HUES48 (cell line): ENCODE measurements around the gene PLCB2.

Source experiments
- H3K27ac ChIP-seq: one replicate; pipeline ENCODE4 v1.7.0; 2013; ENCODE audit warnings: low read depth, low read length, inconsistent platforms
- H3K27me3 ChIP-seq: 2 replicates; pipeline ENCODE4 v1.6.1; 2013; ENCODE audit warnings: mild to moderate bottlenecking, low read length; ENCODE audit not compliant: control insufficient read depth, insufficient read depth
- H3K36me3 ChIP-seq: 2 replicates; pipeline ENCODE4 v1.6.1; 2013; ENCODE audit warnings: low read length; ENCODE audit not compliant: control insufficient read depth, insufficient read depth
- H3K4me1 ChIP-seq: 2 replicates; pipeline ENCODE4 v1.6.1; 2013; ENCODE audit warnings: mild to moderate bottlenecking, low read length; ENCODE audit not compliant: control insufficient read depth, insufficient read depth
- H3K4me3 ChIP-seq: 2 replicates; pipeline ENCODE4 v1.5.1; 2013; ENCODE audit warnings: mild to moderate bottlenecking, low read depth, low read length
- H3K9ac ChIP-seq: 2 replicates; pipeline ENCODE4 v1.6.1; 2013; ENCODE audit warnings: mild to moderate bottlenecking, low read depth, low read length, moderate library complexity
- H3K9me3 ChIP-seq: 2 replicates; pipeline ENCODE4 v1.6.1; 2013; ENCODE audit warnings: low read length; ENCODE audit not compliant: control insufficient read depth, insufficient read depth

Gene PLCB2

DNA sequence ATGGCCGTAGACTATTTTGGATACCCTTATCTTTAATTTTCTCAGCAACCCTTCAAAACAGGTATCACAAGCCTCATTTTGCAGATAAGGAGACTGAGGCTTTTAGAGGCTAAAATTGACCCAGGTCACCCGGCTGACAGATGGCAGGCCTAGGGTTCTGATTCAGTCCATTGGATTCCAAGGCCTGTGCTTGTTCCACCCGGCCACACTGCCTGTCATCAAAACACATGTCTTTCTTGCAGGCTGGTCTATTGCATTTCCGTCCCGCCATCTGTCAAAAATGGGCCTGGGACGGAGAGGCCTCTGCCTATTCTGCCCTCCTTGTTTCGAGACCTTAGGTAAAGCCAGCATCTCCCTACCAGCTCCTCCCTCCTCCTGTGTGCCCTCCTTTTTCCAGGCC is 23.9 kb upstream of the PLCB2 start:
- no peak overlapping the region for H3K27ac ChIP-seq
- peaks cover 38% of the 10 kb centered on the region for H3K4me1 ChIP-seq
- no peaks in the 10 kb centered on the region for H3K36me3 ChIP-seq
- no peaks in the 10 kb centered on the region for H3K9me3 ChIP-seq
- H3K9ac ChIP-seq, result no peak overlapping the region
- H3K27me3 ChIP-seq, result no peaks in the 10 kb centered on the region
- no peak overlapping the region for H3K4me3 ChIP-seq

DNA sequence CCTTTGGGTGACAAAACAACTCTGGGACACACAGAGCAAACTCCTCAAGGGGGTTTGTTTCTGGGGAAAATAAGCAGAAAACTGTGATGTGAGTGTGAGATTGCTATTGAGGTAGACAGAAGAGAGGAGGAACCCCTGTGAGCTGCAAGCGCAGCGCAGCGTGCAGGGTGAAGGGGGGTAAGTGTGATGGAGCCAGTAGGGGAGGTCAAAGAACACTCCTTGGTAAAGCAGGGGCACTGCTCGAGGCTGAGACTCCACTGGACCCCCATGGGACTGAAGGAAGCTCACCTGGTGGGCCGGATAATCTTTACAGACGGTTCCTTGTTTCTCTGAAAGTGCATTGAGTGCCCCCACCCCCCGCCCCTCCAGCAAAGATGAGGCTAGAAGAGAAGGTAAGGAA is 23.3 kb upstream of the PLCB2 start:
- Histone ChIP-seq H3K36me3 (no peaks in the 10 kb centered on the region), H3K9ac (no peak overlapping the region), H3K4me1 (peaks cover 44% of the 10 kb centered on the region), H3K9me3 (no peaks in the 10 kb centered on the region), H3K4me3 (no peak overlapping the region), H3K27me3 (no peaks in the 10 kb centered on the region), H3K27ac (no peak overlapping the region)

DNA sequence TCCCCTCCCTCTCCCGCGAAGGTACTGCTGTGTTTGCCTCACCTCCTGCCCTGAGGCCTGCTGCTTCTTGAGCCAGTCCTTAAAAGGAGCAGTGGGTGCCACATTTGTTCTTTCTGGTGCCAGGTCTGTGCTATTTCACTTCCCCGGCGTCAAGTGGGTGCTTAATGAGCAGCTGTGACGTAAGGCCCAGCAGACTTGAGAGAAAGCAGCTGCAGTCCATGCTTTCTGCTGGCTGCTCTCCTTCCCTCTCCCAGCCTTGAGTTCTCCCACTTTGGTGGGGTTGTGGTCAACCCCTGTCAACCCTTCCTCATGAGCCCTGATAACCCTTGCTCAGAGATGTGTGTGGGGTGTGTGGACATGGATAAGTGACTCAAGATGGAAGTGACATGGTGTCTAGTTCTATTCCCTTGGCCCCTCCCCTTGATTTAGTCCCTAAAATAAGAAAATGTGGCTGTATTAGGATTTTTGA is 22.7 kb upstream of the PLCB2 start:
- Histone ChIP-seq H3K27me3 (peaks cover 5% of the 10 kb centered on the region), H3K9me3 (no peaks in the 10 kb centered on the region), H3K4me1 (peaks cover 50% of the 10 kb centered on the region), H3K4me3 (no peak overlapping the region), H3K36me3 (no peaks in the 10 kb centered on the region), H3K27ac (no peak overlapping the region), H3K9ac (no peak overlapping the region)

DNA sequence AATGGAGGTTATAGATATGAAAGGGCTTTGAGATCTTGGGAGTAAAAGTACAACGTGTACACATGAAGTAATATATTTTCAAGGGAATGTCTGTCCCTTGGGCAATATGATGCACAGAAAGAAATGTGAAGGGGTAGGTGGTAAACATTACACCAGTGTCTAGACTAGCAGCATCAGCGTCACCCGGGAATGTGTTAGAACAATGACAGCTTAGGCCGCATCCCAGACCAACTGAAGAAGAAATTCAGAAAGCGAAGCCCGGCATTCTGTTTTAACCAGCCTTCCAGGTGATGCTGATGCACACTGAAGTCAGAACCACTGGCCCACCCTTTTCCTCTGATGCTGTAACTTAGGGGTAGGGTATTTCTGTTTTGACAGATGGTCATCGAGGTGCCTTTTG is 22.1 kb upstream of the PLCB2 start:
- H3K4me3 ChIP-seq, result no peak overlapping the region
- H3K9ac ChIP-seq, result no peak overlapping the region
- H3K9me3 ChIP-seq, result no peaks in the 10 kb centered on the region
- no peak overlapping the region for H3K27ac ChIP-seq
- no peaks in the 10 kb centered on the region for H3K36me3 ChIP-seq
- peaks cover 55% of the 10 kb centered on the region for H3K4me1 ChIP-seq
- peaks cover 11% of the 10 kb centered on the region for H3K27me3 ChIP-seq

DNA sequence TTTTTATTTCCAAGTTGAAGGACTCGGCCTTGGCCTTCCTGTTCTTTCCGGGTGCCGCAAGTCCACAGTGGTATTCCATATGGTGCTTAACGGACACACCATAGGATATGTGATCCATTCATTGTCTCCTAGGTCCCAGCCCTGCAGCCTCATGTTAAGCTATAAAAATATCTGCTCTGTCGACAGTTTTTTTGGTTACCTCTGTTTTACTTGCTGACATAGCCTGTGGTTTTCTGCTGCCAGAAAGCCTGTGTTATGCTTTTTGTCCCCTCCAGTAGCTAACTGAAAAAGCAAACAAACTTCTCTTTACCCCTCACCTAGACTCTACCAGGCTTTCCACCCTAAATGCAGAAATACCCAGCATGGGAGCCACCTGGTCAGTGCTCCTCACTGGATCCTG is 21.0 kb upstream of the PLCB2 start:
- H3K9me3 ChIP-seq, result no peaks in the 10 kb centered on the region
- no peak overlapping the region for H3K9ac ChIP-seq
- H3K4me1 ChIP-seq, result peaks cover 49% of the 10 kb centered on the region
- H3K4me3 ChIP-seq, result peak overlapping the region; percentile 39; the same call in 1 of the 2 replicates
- H3K27me3 ChIP-seq, result peaks cover 13% of the 10 kb centered on the region
- no peaks in the 10 kb centered on the region for H3K36me3 ChIP-seq
- H3K27ac ChIP-seq, result peak overlapping the region; percentile 6

DNA sequence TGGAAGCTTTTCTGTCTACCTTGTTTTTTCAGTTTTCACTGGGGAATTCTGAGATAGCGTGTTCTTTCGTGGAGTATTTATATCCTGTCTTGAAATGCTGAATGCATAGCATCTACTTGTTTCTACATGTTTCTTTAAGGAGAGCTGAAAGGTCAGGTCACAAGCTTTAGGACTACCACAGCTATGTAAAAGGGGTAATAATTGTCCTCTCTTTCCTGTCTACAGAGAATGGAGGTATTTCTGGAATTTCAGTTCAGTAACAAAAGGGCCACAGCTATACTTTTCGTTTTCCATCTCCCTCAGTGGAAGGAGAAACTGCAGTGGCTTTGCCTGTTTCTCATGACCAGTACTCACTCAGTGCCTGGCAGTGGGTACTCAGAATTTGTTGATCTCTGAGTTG is 20.4 kb upstream of the PLCB2 start:
- Histone ChIP-seq H3K4me1 (peaks cover 46% of the 10 kb centered on the region), H3K27me3 (peaks cover 13% of the 10 kb centered on the region), H3K9me3 (no peaks in the 10 kb centered on the region), H3K9ac (no peak overlapping the region), H3K4me3 (peak overlapping the region; percentile 39; the same call in 1 of the 2 replicates), H3K36me3 (no peaks in the 10 kb centered on the region), H3K27ac (peak overlapping the region; percentile 81)

DNA sequence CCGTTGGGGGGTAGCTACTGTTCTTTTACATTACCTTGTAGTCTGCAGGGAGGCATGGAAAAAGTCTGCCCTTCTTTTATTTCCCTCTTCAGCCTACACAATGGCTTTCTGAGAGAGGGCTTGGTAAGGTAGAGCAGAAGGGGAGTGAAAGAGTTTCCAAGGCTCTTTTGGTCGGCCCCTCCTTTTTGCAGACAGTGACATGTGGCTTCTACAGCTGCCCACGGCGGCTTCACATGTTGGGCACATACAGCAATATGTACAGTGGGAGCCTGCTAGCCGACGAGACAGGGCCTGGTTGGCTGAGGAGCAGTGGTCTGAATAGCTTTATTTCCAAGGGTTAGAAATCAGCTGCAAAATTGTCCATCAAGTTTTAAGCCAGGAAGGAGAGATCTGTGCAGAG is 19.7 kb upstream of the PLCB2 start:
- Histone ChIP-seq H3K9me3 (no peaks in the 10 kb centered on the region), H3K36me3 (no peaks in the 10 kb centered on the region), H3K4me3 (peak overlapping the region; percentile 39), H3K27ac (peak overlapping the region; percentile 81), H3K4me1 (peaks cover 52% of the 10 kb centered on the region), H3K9ac (0 out of 2 replicates have a peak overlapping the region, but pooled peaks have one; percentile 24), H3K27me3 (peaks cover 16% of the 10 kb centered on the region)

DNA sequence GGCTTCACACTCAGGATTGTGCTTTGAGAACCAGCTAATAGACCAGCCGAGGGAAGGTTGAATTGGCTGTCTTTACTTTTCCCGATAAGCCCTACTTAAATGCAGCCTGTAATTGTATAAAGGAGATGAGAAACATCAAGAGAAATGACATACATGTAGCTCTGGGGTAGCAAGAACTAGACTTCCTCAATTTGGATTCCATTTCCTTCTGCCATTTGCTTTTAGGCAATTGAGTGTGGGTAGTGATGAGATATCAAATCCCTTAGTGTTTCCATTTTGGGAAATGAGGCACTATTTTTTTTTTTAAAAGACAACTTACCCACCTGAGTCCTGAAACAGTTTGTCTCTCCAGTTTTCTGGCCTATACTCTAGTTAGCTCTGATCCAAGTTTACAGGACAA is 18.0 kb upstream of the PLCB2 start:
- Histone ChIP-seq H3K9me3 (no peaks in the 10 kb centered on the region), H3K27ac (no peak overlapping the region), H3K4me1 (peaks cover 58% of the 10 kb centered on the region), H3K9ac (no peak overlapping the region), H3K4me3 (no peak overlapping the region), H3K27me3 (peaks cover 29% of the 10 kb centered on the region), H3K36me3 (no peaks in the 10 kb centered on the region)

DNA sequence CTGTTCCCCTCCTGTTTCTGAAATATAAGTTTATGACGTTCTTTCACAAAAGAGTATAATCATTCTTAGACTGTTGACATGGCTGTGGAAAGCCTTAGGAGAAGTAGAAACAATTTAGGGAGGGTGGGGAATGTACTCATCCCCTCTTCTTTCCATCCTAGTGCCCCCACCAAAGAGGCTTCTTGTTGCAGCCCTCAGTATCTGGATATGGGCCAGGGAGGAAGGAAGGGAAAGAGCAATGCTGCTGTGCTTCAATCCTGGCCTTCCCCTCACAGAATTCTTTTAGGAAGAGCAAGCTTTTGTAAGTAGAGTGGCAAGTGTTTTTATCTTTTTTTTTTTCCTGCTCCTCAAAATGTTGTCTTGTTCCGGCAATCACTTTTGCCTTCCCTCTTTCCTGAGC is 17.5 kb upstream of the PLCB2 start:
- peaks cover 60% of the 10 kb centered on the region for H3K4me1 ChIP-seq
- H3K27me3 ChIP-seq, result peaks cover 29% of the 10 kb centered on the region
- H3K9ac ChIP-seq, result no peak overlapping the region
- peak overlapping the region; percentile 74 for H3K4me3 ChIP-seq
- no peaks in the 10 kb centered on the region for H3K9me3 ChIP-seq
- H3K36me3 ChIP-seq, result no peaks in the 10 kb centered on the region
- no peak overlapping the region for H3K27ac ChIP-seq

DNA sequence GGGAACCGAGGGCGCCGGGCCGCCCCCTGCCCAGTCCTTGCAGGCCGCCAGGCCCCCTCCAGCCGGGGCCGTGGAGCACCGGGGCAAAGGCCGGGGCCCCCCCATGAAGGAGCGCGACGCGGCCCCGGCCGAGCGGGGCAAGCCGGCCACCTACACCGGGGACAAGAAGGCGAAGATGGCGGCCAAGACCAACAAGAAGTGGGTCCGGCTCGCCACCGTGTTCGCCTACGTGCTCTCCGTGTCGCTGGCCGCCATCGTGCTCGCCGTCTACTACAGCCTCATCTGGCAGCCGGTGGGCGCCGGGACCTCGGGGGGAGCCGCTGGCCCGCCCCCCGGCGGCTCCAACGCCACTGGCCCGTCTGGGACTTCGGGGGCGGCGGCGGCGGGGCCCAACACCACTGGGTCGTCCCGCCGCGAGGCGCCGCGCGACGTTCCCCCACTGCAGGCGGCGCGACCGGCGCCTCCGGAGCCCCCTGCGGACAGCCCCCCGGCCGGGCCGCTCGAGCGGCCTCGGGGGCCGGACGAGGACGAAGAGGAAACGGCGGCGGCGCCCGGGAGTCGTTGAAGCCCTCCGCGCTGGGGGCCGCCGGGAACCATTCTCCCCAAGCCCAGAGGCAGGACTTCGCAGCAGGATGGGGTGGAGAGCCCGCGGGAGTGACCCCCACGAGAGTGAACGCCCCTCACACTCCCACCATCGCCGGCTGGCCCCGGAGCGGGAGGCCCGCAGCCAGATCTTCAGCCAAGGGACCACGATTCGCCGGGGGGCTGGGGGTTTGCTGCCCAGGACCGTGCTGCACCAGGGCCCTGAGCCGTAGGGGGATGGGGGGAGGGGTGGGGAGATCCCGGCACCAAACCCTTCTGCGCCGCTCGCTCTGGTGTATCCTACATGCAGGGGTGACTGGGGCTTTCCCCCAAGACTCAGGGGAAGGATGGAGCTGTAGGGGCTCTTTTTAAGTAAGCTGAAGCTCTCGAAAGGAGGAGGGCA is 16.5 kb upstream of the PLCB2 start:
- H3K4me1 ChIP-seq, result peaks cover 59% of the 10 kb centered on the region
- no peaks in the 10 kb centered on the region for H3K9me3 ChIP-seq
- peak overlapping the region; percentile 74 for H3K4me3 ChIP-seq
- no peaks in the 10 kb centered on the region for H3K36me3 ChIP-seq
- peaks cover 29% of the 10 kb centered on the region for H3K27me3 ChIP-seq
- no peak overlapping the region for H3K27ac ChIP-seq
- H3K9ac ChIP-seq, result peak overlapping the region; percentile 46; the same call in 1 of the 2 replicates

DNA sequence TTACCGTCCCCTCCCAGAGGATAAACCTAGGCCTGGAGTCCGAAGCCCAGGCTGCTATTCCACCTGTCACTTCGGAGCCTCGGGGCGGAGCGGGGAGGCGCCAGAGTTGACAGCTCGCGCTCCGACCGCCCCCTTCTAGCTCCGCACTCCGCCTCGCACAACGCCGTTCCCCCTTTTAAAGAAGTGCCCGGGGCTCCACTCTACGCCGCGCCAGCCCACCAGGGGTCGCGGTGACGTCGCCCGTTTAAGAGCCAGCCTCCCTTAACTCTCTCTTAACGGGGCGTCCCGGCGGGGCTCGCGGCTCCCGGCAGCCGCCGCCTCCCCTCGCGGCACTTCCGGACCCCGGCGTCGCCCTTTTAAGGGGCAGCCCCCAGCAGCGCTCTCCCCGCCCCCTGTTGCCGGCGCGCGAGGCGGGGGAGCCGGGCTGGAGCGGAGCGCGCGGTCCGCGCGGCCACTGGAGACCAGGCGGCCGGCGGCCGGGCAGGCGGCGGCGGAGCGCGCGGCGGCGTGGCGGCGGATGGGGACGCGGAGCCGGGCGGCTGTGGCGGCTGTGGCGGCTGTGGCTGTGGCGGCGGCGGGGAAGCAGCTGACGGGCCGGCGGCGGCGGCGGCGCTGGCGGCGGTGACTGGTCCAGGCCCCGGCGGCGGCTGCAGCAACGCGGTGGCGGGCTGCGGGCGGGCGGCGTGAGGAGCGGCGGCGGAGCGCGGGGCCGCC is 15.7 kb upstream of the PLCB2 start, which contains the start of gene INAFM2:
TSS of gene INAFM2 (plus strand) at position 454 of the 714 bp plus-strand sequence. CDS start 364 bp downstream, outside the sequence.
- Histone ChIP-seq H3K27ac (no peak within 1 kb of the TSS), H3K9ac (peak within 1 kb of the TSS; percentile 46; the same call in 1 of the 2 replicates), H3K4me1 (peaks cover 51% of the 10 kb centered on the region), H3K36me3 (no peaks in the 10 kb centered on the region), H3K27me3 (peaks cover 29% of the 10 kb centered on the region), H3K9me3 (no peaks in the 10 kb centered on the region), H3K4me3 (peak within 1 kb of the TSS; percentile 74)
